Epithelial cell of proximal tubule (primary cell): ENCODE measurements around the gene C19orf38. TPM values are rescaled to one million over a fixed set of nuclear protein-coding genes. Genes with fewer than 3 reads are reported as not detected.

ENCODE experiments used
- DNase-seq: peaks from one replicate; pipeline ENCODE4 v3.0.0-alpha.2; 2011; ENCODE audit warnings: low read depth
- H3K4me3 ChIP-seq: 2 replicates; pipeline ENCODE4 v1.5.1; 2011; ENCODE audit warnings: low read depth, mild to moderate bottlenecking, low read length
- CTCF ChIP-seq: conservative IDR thresholded peaks from 2 replicates; pipeline ENCODE4 v1.5.1; 2012; ENCODE audit warnings: low read depth, mild to moderate bottlenecking, low read length
- total RNA-seq: library from RNA; depleted of rRNA; stranded (reverse); fragments of >200 nt; gene quantifications from 2 replicates; pipeline ENCODE4 v1.2.3, GENCODE V29; 2015

The C19orf38 gene
- total RNA-seq, 1 donor from 2014 or later = not detected

- no peak for TF ChIP-seq CTCF
- H3K4me3 ChIP-seq = no peak overlapping the region
- DNase-seq = no peak
These were observed 17.1 kb upstream of the C19orf38 start for GRCh38 chr19:10830931-10831779.

- TF ChIP-seq CTCF = no peak
These were observed 16.0 kb upstream of the C19orf38 start for GRCh38 chr19:10831987-10832938.

GRCh38 chr19:10832939-10833296 is 15.3 kb upstream of the C19orf38 start:
- no peak for DNase-seq
- no peak for TF ChIP-seq CTCF
- H3K4me3 ChIP-seq = no peak overlapping the region

More at GRCh38 chr19:10831987-10832938, 16.0 kb upstream of the C19orf38 start:
- DNase-seq = no peak
- H3K4me3 ChIP-seq = no peak overlapping the region

GRCh38 chr19:10835089-10835753 is 13.0 kb upstream of the C19orf38 start:
- DNase-seq = no peak
- H3K4me3 ChIP-seq = peak overlapping the region; percentile 58
- no peak for TF ChIP-seq CTCF

- TF ChIP-seq CTCF = no peak
- peak; percentile 88 for DNase-seq
- H3K4me3 ChIP-seq = peak within 1 kb of the TSS; percentile 58
These were observed 12.3 kb upstream of the C19orf38 start, which contains the start of gene TMED1 for GRCh38 chr19:10835754-10836478. TMED1 (minus strand) TSS chr19:10836212; CDS start chr19:10836191, 21 bp downstream.
